Astrocyte of the spinal cord (primary cell): ENCODE results near the gene ERAP2.

Experiments
- DNase-seq: peaks from one replicate; pipeline ENCODE4 v3.0.0; 2011; ENCODE audit warnings: low read depth, low spot score
- H3K4me3 ChIP-seq: 2 replicates; pipeline ENCODE4 v1.5.1; 2011; ENCODE audit warnings: low read depth, mild to moderate bottlenecking, low read length, moderate library complexity
- in situ Hi-C: cut with HindIII; loops from 2 replicates; pipeline ENCODE4 v1.10.0; 2017; ENCODE audit warnings: low sequenced_read_pairs
- TF ChIP-seq, protein P1 (sequence below): IDR thresholded peaks from 2 replicates; pipeline ENCODE4 v1.5.1; 2012; ENCODE audit warnings: low read depth, mild to moderate bottlenecking, low read length, inconsistent platforms

ERAP2 gene

DNA sequence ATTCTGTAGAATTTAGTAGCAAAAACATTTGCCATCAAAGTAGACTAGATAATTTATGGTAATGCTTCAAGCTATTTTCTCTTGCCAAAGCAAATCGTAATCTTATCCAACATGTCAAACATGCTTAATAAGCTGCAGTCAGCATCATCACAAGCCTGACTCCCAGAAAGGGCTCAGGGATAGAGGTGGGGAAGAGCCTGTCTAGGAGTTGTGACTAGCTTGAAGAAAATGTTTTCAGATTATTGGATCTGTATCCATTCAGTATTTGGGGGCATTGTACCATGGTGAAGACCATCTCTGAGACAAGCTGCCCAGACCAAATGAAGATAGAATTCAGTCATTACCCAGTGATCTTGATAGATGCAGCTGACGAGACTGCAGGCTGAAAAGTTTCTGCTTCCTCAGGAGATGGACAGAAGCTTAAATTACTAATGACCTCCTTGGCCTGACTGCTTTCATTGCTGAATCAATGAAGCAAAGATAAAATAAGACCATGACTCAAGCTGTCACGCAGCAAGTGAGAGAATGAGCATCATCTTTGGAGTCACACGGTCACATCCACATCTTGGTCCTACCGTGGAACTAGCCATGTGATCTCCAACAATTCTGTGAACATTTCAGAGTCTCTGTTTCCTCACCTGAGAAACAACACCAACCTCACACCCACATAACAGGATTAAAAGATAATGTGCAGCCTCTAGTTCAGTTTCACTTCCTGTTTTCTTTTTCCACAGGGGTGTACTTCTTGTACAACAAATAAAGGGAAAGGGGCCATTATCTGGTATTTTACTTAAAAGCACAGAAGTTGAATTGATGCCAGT, 9.4 kb downstream of the ERAP2 start:
- TF ChIP-seq, protein P1, sequence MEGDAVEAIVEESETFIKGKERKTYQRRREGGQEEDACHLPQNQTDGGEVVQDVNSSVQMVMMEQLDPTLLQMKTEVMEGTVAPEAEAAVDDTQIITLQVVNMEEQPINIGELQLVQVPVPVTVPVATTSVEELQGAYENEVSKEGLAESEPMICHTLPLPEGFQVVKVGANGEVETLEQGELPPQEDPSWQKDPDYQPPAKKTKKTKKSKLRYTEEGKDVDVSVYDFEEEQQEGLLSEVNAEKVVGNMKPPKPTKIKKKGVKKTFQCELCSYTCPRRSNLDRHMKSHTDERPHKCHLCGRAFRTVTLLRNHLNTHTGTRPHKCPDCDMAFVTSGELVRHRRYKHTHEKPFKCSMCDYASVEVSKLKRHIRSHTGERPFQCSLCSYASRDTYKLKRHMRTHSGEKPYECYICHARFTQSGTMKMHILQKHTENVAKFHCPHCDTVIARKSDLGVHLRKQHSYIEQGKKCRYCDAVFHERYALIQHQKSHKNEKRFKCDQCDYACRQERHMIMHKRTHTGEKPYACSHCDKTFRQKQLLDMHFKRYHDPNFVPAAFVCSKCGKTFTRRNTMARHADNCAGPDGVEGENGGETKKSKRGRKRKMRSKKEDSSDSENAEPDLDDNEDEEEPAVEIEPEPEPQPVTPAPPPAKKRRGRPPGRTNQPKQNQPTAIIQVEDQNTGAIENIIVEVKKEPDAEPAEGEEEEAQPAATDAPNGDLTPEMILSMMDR, result no peak
- in situ Hi-C loops, result no loop called here
- DNase-seq, result no peak
- no peak overlapping the region for H3K4me3 ChIP-seq

- in situ Hi-C loops, result no loop called here
Observed at GRCh38 chr5:96893342-96893741, 17.0 kb downstream of the ERAP2 start.

GRCh38 chr5:96896276-96896675, 20.0 kb downstream of the ERAP2 start:
- in situ Hi-C loops, result no loop called here
- no peak for DNase-seq
- H3K4me3 ChIP-seq, result no peak overlapping the region
- TF ChIP-seq, protein P1, result no peak

More at GRCh38 chr5:96893342-96893741, 17.0 kb downstream of the ERAP2 start:
- TF ChIP-seq, protein P1, result no peak
- peak; percentile 87 for DNase-seq
- no peak overlapping the region for H3K4me3 ChIP-seq

DNA sequence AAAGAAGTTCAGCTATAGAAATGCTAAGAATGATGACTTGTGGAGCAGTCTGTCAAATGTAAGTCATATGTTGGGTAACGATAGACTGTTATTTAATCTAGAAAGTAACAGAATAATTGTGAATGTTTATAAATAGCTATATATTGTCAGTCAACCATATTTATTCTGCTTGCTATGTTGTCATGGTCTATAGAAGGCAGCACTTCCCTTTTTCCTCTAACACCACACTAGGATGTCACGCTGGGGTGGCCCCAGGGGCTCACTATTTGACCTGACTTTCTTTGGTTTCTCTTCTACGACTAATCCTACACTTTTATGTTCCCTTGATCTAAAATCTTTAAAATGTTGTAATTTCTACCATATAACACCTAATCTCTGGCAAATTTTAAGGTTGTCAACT, 20.5 kb downstream of the ERAP2 start:
- in situ Hi-C loops, result no loop called here
- no peak overlapping the region for H3K4me3 ChIP-seq
- no peak for DNase-seq

DNA sequence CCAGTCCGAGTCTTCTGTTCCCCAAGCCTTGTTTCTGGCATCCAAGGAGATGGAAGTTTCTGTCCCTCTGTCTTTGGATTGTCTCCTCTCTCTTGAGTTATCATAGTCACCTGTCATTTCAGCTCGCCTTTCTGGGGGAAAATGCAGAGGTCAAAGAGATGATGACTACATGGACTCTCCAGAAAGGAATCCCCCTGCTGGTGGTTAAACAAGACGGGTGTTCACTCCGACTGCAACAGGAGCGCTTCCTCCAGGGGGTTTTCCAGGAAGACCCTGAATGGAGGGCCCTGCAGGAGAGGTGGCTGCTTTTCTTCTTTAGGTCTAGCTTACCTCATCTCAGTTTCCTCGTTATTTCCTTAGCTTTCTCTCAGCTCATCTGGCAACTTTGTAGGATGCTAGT, 25.1 kb downstream of the ERAP2 start:
- DNase-seq, result no peak
- in situ Hi-C loops, result no loop called here
- H3K4me3 ChIP-seq, result no peak overlapping the region
- TF ChIP-seq, protein P1, result peak; percentile 9

More for the DNA sequence above, 20.5 kb downstream of the ERAP2 start:
- TF ChIP-seq, protein P1, result no peak

DNA sequence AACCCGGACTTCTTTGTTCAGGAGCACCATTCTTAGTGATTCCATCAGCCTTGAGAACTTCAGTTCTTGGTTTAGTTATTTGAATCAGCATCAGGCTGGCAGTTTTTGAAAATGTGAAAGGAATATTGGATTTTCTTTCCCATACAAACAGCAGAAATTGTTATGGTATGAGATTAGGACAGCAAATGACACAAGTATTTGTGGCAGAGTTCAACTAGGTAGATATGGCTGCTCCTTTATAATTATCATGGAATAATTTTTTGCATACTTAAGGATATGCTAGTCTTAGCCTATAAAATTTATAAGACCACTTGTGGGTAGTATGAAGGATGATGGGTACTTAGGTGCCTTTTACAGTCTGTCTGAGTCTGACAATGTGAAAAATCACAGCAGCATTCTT, 25.5 kb downstream of the ERAP2 start:
- no peak overlapping the region for H3K4me3 ChIP-seq
- TF ChIP-seq, protein P1, result no peak
- in situ Hi-C loops, result no loop called here
- no peak for DNase-seq
